Retinal pigment epithelial cell (primary cell): ENCODE data around the gene TTC28.

ENCODE experiments used
- DNase-seq: peaks from one replicate; pipeline ENCODE4 v3.0.0-alpha.2; 2010; ENCODE audit warnings: low read depth
- H3K4me3 ChIP-seq: 2 replicates; pipeline ENCODE4 v1.5.1; 2011; ENCODE audit warnings: mild to moderate bottlenecking, low read length, control low read depth, moderate library complexity
- CTCF ChIP-seq: conservative IDR thresholded peaks from 2 replicates; pipeline ENCODE4 v1.5.1; 2011; ENCODE audit warnings: low read depth, low read length, control low read depth, inconsistent platforms

TTC28 gene

DNA sequence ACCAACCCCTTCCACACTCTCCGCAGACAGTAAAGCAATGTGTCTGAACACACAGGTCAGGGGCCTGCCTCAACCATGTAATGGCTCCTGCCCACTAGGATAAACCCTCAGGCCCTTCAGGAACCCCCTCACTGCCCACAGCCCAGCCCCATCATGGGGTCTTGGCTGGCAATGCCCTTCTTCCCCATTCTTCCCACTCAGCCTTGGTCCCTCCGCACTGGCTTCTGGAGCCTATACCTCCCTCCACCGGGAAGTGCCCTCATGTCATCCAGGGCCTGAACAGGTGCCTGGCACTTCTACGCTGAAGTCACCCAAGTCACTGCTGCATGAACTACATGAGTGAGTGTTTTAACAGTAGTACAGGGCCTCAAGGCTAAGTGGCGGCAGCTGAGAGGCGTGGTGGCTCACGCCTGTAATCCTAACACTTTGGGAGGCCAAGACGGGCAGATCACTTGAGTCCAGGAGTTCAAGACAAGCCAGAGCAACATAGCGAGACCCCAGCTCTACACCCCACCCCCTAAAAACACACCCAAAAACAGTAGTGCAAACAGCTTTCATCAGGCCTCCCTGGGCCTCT lies 685.8 kb downstream of the TTC28 start:
- no peak for TF ChIP-seq CTCF
- no peak for DNase-seq
- no peak overlapping the region for H3K4me3 ChIP-seq

- DNase-seq, result no peak
- no peak for TF ChIP-seq CTCF
- no peak overlapping the region for H3K4me3 ChIP-seq
Measured at GRCh38 chr22:27993201-27993635, 686.4 kb downstream of the TTC28 start.

- H3K4me3 ChIP-seq, result no peak overlapping the region
- TF ChIP-seq CTCF, result no peak
- DNase-seq, result no peak
Measured at GRCh38 chr22:27992294-27993165, 687.1 kb downstream of the TTC28 start.

DNA sequence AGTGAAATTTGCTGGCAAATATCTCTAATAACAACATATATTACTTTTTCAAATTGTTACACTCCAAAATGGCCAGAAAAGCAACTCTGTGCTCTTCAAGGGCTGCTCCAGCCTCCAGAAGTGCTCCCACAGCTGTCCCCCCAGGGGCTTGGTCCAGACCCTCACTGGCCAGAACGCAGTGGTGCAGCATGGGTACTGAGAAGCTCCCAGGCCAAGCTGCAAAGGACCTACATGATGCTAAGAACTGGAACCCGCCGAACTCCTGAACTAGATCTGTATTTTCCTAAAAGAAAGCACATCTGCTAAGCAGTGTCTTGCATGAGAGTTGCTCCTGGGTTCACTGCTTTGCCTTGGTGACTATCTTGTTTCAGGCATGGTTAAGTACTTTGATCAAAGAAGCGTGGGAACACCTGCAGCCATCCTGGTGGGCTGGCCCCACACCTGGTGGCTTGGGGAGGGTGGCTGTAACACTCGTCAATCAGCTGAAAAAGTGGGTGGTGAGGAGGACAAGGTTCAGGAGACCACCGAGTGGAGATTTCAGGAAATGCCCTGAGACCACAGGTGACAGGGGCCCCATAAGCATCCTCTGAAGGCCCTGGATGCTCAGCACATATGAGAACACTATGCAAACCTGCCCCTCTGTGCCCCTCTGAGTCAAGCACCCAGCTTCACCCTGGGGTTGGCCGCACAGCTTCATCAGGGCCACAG lies 687.9 kb downstream of the TTC28 start:
- DNase-seq, result no peak
- no peak overlapping the region for H3K4me3 ChIP-seq
- TF ChIP-seq CTCF, result no peak

- DNase-seq, result no peak
- peak; percentile 63 for TF ChIP-seq CTCF
- H3K4me3 ChIP-seq, result no peak overlapping the region
Measured at GRCh38 chr22:27990879-27991278, 688.8 kb downstream of the TTC28 start.

DNA sequence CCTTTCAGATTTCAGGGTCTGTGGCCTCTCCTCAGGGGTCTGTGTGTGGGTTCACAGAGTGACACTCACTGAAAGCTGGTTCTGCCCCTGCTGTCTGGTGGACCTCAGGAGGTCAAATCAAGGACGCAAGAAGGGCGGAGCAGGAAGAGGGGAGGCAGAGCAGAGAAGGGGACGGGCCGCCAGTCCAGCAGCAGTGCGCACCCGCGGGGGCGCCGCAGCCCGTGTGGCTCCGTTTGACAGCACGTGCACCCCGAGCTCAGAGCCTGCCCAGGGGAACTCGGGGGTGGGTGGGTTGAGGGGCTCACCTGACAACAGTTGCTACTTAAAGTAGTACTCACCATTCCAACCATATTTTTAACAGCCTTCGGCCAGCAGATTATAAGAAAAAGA lies 689.2 kb downstream of the TTC28 start:
- no peak for DNase-seq
- H3K4me3 ChIP-seq, result no peak overlapping the region
- no peak for TF ChIP-seq CTCF
